HG02884 (cell line): Measurements from ENCODE around the gene KCNC3.
"Not testable (repeated sequence)": the region's sequence is repeated elsewhere in the genome, so short reads cannot be mapped to it uniquely, and the experiment has no call there.

Experiments
- ATAC-seq: cut with Tn5 transposase; IDR thresholded peaks from one replicate; pipeline ENCODE4 v1.9.1; 2021; ENCODE audit warnings: mild to moderate bottlenecking, moderate library complexity; ENCODE audit not compliant: unreplicated experiment

The KCNC3 gene

DNA sequence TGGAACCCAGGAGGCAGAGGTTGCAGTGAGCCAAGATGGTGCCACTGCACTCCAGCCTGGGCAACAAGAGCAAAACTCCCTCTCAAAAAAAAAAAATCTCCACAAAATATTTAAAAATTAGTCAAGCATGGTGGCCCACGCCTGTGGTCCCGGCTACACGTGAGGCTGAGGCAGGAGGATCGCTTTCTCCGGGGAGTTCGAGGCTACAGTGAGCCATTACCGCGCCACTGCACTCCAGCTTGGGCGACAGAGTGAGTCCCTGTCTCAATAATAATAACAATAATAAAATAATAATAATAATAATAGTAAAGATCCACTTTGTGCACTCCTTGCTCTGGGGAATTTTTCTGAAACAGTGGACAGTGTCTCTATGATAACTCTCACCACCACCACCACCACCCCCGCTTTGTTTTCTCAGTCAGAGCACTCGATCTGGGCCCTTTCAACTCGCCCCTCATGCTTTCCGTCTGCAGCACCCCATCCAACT, 27.6 kb upstream of the KCNC3 start:
- ATAC-seq = no peak

DNA sequence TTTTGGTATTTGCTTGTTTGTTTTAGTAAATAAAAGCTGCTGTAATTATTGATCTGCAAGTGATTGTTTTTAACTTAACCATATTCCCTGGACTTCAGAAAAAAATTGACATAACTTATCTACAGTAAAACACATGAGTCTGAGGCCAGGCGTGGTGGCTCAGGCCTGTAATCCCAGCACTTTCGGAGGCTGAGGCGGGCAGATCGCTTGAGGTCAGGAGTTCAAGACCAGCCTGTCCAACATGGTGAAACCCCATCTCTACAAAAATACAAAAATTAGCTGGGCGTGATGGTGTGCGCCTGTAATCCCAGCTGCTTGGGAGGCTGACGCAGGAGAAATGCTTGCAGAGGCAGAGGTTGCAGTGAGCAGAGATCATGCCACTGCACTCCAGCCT, 24.3 kb upstream of the KCNC3 start:
- ATAC-seq = not testable (repeated sequence)

DNA sequence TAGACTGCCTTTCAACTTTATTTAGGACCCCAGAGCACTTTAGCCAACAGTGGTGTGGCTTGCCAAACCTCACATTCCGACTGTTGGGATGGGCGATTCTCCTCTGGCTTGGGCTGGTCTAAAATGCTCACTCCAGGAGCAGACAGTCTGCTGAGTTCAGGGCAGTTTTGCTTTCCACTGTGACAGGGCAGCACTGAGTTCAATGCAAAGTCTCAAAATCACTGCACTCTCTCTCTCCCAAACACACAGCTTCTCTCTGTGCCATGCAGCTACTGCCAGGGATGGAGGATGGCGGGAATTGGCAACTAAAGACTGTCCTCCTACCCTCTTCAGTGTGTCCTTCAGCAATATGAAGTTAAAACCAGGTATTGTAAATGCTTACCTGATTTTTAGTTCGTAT, 23.1 kb upstream of the KCNC3 start:
- no peak for ATAC-seq

DNA sequence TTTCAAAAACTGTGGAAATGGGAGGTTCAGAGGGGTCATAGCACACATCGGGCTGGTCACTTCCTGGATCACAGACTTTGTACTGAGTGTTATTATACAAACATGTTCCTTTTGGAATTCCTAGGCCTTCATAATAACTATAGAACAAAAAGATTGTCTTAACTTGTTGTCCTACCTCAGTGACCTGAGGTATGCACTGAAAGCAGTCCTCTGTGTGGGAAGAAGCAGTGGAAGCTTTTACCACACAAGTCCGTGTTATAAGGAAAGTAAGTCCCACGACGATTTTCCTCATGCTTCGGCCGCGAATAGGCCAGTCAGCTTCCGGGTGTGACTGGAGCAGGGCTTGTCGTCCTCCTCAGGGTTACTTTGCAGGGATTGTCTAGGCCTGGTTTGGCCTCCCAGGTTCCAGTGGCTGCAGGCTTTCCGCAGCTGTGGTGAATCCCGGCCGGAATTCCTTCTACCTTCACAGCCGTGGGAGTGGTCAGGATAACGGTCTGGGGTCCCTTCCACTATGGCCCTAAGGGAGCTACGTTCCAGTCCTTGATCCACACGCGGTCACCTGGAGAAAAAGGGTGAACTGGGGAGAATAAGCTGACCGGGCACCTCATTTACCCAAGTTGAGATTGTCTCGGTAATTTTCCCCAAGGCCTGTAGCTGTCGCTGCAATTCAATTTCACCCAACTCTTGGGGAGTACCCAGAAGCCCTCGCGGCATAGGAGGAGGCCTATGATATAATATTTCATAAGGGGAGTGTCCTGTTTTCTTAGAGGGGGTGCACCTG, 20.3 kb upstream of the KCNC3 start:
- no peak for ATAC-seq

DNA sequence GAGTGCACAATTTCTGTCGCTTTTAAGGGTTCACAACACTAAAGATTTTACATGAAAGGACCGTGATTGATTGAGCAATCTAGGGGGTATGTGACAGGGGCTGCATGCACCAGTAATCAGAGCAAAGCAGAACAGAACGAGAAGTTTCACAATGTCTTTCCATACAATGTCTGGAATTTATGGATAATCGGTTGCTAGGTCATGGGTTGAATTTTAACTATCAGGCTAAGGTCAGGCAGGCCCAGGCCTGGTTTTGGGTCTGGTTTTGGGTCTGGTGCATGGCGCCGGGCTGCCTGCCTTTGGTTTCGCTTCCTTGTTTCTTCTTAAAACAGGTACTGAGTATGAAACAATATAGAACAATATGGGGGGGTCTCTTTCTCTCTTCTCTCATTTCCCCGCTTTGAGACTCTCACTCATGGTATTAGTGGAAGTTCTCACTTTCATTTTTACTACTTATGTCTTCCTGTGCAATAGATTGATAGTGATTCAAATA, 18.0 kb upstream of the KCNC3 start:
- ATAC-seq = not testable (repeated sequence)

DNA sequence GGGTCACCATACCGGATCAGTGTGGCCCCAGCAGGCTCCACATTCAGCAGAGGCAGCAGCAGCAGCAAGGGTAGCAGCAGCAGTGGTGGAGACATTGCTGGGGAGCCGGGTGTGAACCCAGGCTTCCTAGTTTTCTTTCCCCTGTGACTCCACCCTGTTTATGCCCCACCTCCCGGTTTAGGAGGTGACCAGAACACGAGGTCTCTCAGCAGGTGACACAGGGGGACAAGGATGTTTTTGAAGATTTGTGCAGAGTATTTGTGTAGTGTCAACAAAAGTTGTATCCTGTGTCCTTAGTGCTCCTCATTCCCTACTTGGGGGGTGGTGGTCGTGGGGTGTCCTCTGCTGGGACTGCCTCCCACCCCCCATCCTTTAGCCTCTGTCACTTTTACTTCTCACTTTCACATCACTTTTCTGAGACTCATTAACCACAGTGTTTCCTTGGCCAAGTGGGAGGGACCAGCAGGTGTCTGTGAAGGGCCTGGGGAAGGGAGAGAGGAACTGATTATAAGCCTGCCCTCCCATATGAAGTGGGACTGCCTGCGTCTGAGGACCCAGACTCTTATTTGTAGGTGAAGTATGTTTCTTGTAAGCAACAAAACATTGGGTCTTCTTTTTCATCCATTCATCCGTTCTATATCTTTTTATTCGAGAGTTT, 15.6 kb upstream of the KCNC3 start:
- no peak for ATAC-seq

DNA sequence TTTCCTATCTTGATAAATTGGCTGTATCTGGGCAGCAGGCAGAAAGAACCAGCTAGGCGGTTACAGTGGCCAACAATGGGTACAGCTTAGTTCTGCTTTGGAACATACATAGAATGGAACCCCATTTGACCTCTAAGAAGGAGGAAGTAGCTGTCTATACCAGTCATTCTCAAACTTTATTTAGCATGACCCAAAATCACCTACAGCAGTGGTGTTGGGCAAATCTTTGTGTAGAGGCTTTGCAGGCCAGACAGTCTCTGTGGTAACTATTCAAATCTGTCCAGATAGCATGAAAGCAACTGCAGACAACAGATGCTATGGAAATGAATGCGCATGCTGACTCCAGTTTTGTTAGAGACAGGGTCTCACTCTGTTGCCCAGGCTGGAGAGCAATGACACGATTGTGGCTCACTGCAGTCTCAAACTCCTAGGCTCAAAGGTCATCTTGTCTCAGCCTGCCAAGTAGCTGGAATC, 12.0 kb upstream of the KCNC3 start:
- peak; percentile 74 for ATAC-seq

DNA sequence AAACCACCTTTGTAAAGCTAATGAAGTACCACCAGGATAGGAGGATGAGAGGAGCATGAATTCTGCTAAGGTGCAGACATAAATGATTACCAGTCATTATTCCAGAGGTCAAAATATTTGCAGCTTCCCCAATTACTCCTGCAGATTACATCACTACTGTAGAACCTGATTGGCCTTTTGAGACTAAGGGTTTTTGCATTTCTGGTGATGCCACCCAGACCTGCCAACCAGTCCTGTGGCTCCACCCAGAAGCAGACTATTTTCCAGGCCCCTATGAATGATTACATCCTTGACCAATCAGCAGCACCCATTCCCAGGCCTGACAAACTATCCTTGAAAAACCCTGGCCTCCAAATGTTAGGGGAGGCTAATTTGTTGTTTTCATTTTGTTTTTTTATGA, 11.2 kb upstream of the KCNC3 start:
- ATAC-seq = no peak

DNA sequence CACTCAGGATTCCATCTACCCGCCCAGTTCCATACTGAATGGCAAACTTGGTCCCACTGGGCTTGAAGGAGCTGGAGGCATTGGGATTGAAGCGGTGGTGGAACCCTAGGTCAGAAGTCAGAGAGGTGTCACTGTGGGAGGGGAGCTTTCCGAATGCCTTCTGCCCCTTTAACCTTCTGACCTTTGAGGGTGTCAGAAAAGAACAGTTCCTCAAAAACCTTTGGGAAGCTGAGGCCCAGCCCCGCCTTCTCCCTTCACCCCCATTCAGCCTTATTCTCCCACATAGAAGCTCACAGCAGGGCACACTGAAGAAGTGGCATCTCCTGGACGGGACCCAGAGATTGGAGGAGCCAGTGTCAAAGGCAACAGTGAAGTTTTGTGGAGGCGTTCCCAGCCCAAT, 7.9 kb upstream of the KCNC3 start:
- ATAC-seq = not testable (repeated sequence)

DNA sequence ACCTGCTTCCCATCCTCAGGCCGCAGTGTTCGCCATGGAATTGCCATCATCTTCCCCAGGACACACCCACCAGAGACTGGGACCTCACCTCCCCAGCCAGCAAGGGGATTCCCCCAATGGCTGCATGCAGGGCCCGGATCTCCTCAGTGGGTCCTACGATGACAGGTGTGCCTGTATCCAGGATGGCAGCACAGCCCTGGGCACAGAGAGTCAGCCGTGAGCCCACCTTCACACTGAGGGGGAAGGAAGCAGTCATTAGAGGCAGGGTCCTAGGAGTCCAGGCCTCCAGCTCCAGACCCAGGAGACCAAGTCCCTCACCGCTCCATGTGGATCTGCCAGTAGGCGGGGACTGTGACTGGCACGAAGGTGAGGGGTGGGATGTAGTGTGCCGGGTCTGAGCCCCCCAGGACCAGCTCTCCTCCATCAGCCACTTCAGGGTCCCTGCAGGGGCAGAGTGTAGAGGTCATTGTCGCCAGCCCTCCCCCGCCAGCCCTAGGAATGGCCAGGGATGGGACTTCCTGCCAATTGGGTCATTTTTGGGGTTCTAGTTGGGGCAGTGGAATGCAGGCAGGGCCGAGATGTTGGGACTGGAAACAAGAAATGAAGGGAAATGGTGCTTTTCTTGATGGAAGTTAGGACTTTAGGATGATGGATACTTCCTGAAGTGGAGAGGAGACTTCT, 5.7 kb upstream of the KCNC3 start:
- ATAC-seq = no peak

DNA sequence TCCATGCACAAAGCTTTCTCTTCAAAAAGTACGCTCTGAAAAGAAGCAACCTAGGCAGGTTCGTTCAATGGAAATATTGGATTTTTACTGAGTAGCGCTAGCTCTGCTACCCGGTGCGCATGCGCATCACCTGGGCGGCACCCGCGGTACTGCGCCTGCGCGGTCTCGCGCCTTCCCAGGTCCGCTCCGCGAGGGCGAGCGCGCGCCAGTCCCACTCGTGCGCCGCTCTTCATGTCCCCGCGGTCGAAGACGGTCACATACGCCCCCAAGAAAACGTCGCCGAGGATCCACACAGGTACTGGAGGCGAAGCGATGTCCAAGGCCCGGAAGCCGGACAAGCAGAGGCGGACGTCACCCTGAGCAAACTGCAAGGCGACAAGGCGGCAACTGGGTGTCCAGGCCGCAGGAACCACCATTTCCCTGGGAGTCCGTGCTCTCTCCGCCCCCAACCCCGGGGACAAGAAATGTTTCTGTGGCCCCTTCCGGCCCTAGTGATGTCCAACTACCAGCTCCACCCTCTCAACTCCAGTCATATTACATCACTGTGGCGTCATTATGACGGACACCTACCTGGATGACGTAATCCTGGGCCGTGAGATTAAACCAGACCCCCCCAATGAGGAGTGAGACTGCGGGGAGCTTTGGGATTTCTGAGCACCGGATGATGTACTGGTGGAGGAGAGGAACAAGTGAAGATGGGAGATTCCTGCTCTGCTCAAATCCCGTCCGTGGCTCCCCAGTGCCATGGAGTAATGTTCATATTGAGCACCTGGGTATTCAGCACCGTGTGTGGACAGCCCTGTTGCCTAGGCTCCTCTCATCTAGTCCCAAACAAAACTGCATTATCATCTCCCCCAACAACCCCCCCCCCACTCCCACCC, 4.8 kb upstream of the KCNC3 start:
- peak; percentile 19 for ATAC-seq

DNA sequence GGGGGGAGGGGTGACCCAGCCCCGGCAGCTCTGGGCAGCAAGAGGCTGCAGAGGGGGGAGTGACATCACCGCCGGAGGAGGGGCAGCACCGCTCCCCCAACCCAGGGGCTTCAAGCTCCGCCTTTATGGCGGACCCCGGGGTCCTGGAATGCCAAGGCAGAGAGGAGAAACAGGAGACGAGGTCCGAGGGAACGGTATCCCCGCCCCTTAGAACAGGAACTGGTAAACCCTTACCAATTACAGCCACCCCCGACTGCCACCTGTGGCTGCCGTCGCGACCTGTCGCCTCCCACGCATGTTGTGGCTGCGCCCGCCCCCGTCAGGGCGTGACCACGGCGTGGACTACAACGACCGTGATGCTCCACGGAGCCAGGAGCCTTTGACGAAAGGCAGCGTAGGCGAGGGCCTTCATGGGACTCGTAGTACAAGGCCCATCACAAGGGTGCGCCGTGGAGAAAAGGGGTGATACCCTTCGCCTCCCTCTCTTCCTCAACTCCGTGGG, 4.1 kb upstream of the KCNC3 start:
- peak; percentile 42 for ATAC-seq

DNA sequence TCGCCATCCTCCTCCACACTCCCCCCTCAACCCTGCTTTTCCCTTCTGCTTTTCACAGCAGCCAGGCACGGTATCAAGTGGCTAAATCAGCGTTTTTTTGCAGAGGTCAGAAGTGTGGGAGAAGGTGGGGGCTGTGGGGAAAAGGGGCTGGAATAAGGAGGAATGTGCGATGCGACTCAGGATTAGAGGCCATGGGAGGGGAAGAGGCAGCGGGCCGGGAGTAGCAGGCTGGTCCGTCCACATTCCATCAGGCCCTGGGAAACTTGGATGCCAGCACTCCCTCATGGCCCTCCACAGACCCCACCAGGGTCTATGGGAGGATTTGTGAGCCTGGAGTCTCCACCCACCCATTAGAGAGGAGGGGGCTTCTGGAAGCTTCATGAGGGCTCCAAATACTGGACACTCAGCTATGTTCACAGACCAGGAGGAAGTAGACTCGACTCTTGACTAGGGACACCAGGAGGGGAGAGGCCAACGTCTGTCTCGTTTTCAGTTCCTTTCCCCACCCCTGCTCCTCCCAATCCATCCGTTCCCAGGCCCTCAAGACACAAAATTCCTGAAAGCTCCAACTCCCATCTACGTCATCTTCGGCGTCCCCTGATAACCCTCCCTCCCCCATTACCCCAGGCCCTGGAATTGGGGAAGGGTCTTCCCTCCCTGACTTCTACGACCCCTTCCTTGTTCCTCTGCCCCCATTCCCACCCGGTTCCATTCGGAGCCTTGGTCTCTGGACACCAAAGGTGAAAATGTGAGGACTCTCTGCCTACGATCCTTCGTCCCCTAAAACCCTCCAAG, 3.3 kb upstream of the KCNC3 start:
- ATAC-seq = no peak

DNA sequence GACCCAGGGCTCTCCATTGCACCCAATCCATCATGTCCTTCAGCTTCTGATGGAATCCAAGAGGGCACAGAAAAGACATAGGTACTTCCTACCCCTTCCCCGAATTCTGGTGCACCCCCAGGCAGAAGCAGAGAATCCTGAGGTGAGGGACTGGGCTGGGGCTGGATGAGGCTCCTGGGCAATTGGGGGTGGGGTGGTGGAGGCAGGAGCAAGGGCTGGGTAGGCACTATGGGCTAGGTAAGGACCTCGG, 2.7 kb upstream of the KCNC3 start:
- no peak for ATAC-seq

DNA sequence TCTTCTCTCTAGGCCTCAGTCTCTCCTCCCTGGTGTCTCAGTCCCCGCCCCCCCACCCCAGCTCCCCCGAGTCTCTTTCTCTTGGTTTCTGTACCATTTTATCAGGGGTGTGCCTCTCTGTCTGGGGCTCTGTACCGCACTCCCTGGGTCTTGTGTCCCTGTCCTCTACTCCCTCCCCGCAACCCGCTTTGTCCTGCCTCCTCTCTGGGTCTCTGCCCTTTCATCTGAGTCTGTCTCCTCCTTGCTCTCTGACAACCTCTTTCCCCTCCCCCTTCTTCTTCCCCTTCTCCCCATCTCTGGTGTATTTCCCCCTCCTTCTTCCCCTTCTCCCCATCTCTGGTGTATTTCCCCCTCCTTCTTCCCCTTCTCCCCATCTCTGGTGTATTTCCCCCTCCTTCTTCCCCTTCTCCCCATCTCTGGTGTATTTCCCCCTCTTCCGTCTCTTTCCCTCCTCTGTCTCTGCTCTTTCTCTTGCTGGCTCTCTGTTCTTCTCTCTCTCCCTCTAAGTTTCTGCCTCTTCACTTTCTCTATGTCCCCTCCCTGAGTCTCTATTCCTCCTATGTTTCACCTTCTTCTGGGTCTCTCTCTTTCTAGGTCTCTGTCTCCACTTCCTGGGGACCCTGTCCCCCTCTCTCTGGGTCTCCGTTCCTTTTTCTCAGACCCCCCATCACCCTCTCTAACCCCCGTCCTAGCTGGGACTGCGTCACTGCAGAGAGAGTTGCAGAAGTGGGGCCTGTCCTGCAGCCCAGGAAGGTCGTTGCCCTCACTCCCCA, 2.2 kb upstream of the KCNC3 start:
- no peak for ATAC-seq

DNA sequence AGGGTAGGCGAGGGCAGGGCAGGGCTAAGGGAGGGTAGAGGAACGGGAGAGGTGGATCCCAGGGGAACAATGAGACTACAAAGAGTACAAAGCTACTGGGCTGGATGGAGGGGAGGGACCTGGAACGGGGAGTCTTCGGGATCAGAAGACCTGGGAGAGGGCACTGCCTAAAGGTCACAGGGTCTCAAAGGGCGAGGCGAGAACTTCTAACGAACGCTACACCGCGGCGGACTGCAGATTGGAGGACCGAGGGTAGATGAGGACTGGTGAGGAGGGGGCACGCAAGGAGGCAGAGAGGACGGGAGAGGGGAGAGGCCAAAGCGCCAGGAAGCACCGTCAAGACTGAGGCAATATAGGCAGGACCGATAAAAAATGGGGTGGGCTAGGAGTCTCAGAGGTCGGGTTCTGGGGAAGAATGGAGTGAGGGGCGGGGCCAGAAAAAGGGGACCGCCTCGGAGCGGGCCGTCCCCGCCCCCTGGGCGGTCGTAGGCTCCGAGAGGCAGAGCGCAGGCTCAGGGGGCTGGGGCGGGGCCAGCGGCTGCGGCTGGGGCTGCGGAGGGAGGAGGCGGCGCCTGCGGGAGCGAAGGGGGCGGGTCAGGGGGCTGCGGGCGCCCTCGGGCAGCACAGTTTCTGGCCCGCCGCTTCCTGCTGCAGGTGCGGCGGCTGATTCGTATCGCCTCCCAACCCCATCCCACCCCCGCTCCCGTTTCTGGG, 1.3 kb upstream of the KCNC3 start:
- ATAC-seq = no peak

DNA sequence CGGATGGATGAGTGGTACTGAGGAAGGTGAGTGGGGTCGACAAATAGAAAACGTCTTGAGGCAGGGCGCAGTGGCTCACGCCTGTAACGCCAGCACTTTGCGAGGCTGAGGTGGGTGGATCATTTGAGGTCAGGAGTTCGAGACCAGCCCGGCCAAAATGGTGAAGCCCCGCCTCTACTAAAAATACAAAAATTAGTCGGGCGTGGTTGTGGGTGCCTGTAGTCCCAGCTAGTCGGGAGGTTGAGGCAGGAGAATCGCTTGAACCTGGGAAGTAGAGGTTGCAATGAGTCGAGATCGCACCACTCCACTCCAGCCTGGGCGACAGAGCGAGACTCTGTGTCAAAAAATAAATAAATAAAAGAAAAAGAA, 733 bp upstream of the KCNC3 start:
- not testable (repeated sequence) for ATAC-seq

DNA sequence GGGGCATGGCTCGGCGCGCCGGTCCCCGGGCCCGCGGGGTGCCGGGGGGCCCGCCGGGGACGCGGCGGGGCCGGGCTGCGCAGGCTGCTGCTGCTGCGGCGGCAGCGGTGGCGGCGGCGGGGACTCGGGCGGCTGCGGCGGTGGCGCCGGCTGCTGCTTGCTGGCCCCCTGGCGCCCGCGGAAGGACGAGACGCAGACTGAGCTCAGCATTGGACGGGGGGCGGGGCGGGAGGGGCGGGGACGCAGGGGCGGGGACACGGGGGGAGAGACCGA, 368 bp downstream of the KCNC3 start:
- peak; percentile 7 for ATAC-seq
